Measurements from ENCODE around the gene EIF1AY. TPM values are rescaled to one million over a fixed set of nuclear protein-coding genes. Genes with fewer than 3 reads are reported as not detected.

EIF1AY gene
- total and polyA plus RNA-seq, 2 of the 4 experiments (the other 2 are of a cell fraction): not detected

GRCh38 chrY:20549289-20549688 is 26.3 kb upstream of the EIF1AY start:
- no peak overlapping the region for H3K9ac ChIP-seq (ENCODE audit: low read depth, low read length)
- H3K4me1 ChIP-seq (ENCODE audit: control insufficient read depth, insufficient read depth, low read length): no peaks in the 10 kb centered on the region
- no CpG with 5 or more reads among the region's 1 CpG for WGBS, 2 experiments (ENCODE audit: extremely low coverage in 2 of 2, insufficient read length in 1 of 2)
- H3K14ac ChIP-seq (replicated peaks; ENCODE audit: low read depth, low read length): no peak overlapping the region
- H3K27me3 ChIP-seq (ENCODE audit: control insufficient read depth, insufficient read depth, low read length): no peaks in the 10 kb centered on the region
- H3K9me1 ChIP-seq (ENCODE audit: insufficient read depth, low read length): no peaks in the 10 kb centered on the region
- CTCF ChIA-PET: no interaction called here
- H3K56ac ChIP-seq (ENCODE audit: extremely low read depth, insufficient read depth, low read length): no peak overlapping the region
- H2BK20ac ChIP-seq (ENCODE audit: low read depth, low read length): no peak overlapping the region
- H2AFZ ChIP-seq (replicated peaks; ENCODE audit: low read length, poor library complexity): no peak overlapping the region
- ATAC-seq (ENCODE audit: low read depth): no peak
- H2BK120ac ChIP-seq (ENCODE audit: low read depth, low read length): no peak overlapping the region
- no peak overlapping the region for H3K4ac ChIP-seq (ENCODE audit: low read depth, low read length)
- no peak overlapping the region for H4K5ac ChIP-seq (ENCODE audit: low read depth, low read length)
- intact Hi-C loops (cut with micrococcal nuclease): no loop called here
- no peak for DNase-seq
- H3K4me2 ChIP-seq (ENCODE audit: low read depth, low read length): no peak overlapping the region
- no peak overlapping the region for H4K8ac ChIP-seq (ENCODE audit: low read depth in 2 of 2, low read length in 2 of 2)
- dilution Hi-C loops (cut with HindIII; ENCODE audit: low sequenced_read_pairs, unreplicated experiment): no loop called here
- H4K20me1 ChIP-seq (ENCODE audit: insufficient read depth, low read length): no peaks in the 10 kb centered on the region
- H2AK5ac ChIP-seq (ENCODE audit: low read depth, low read length): no peak overlapping the region
- no peaks in the 10 kb centered on the region for H3K9me3 ChIP-seq (ENCODE audit: control insufficient read depth, insufficient read depth, low read length)
- no peak overlapping the region for H2BK5ac ChIP-seq (ENCODE audit: low read depth, low read length, poor library complexity, severe bottlenecking)
- no peak overlapping the region for H3K27ac ChIP-seq (ENCODE audit: insufficient read depth, low read length)
- no peaks in the 10 kb centered on the region for H3K79me1 ChIP-seq (ENCODE audit: low read depth in 1 of 2, low read length in 2 of 2)
- H3K36me3 ChIP-seq (ENCODE audit: control insufficient read depth, insufficient read depth, low read length): no peaks in the 10 kb centered on the region
- H2AK9ac ChIP-seq (replicated peaks; ENCODE audit: low read depth, low read length, poor library complexity): no peak overlapping the region
- BruUV-seq (replicated peaks): no TSS peak
- no peak overlapping the region for H3K4me3 ChIP-seq (ENCODE audit: insufficient read depth, low read depth, low read length)
- TF ChIP-seq MAFK (IDR thresholded peaks at IDR 0.05; ENCODE audit: low read depth, low read length): no peak
- no peak for TF ChIP-seq MAZ (IDR thresholded peaks at IDR 0.05; ENCODE audit: borderline replicate concordance, low read depth, low read length)
- TF ChIP-seq FOS (IDR thresholded peaks at IDR 0.05; ENCODE audit: low read depth, low read length): no peak
- TF ChIP-seq, protein P1, sequence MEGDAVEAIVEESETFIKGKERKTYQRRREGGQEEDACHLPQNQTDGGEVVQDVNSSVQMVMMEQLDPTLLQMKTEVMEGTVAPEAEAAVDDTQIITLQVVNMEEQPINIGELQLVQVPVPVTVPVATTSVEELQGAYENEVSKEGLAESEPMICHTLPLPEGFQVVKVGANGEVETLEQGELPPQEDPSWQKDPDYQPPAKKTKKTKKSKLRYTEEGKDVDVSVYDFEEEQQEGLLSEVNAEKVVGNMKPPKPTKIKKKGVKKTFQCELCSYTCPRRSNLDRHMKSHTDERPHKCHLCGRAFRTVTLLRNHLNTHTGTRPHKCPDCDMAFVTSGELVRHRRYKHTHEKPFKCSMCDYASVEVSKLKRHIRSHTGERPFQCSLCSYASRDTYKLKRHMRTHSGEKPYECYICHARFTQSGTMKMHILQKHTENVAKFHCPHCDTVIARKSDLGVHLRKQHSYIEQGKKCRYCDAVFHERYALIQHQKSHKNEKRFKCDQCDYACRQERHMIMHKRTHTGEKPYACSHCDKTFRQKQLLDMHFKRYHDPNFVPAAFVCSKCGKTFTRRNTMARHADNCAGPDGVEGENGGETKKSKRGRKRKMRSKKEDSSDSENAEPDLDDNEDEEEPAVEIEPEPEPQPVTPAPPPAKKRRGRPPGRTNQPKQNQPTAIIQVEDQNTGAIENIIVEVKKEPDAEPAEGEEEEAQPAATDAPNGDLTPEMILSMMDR (conservative IDR thresholded peaks at IDR 0.05; ENCODE audit: low read depth, low read length): no peak
- no peak for TF ChIP-seq RFX5 (IDR thresholded peaks at IDR 0.05; ENCODE audit: low read depth, low read length)
- TF ChIP-seq SMC3 (IDR thresholded peaks at IDR 0.05; ENCODE audit: low read depth, low read length): no peak
- no peak for TF ChIP-seq POLR2A (IDR thresholded peaks at IDR 0.05; ENCODE audit: low read depth, low read length)
- no peak for TF ChIP-seq RAD21 (IDR thresholded peaks at IDR 0.05; ENCODE audit: low read length)
- no peak for TF ChIP-seq RCOR1 (IDR thresholded peaks at IDR 0.05; ENCODE audit: insufficient replicate concordance, low read length)
- no peak for TF ChIP-seq USF2 (IDR thresholded peaks at IDR 0.05; ENCODE audit: low read depth, low read length)
- no peak for TF ChIP-seq NFE2L2 (IDR thresholded peaks at IDR 0.05; ENCODE audit: low read depth, low read length)
- TF ChIP-seq CEBPB (IDR thresholded peaks at IDR 0.05; ENCODE audit: low read depth, low read length): no peak
- no peak for TF ChIP-seq CHD1 (IDR thresholded peaks at IDR 0.05; ENCODE audit: low read depth, low read length)
- TF ChIP-seq ELK1 (IDR thresholded peaks at IDR 0.05; ENCODE audit: borderline replicate concordance, low read depth, low read length): no peak
- TF ChIP-seq BHLHE40 (IDR thresholded peaks at IDR 0.05; ENCODE audit: low read depth, low read length): no peak
- TF ChIP-seq MXI1 (IDR thresholded peaks at IDR 0.05; ENCODE audit: borderline replicate concordance, low read depth, low read length): no peak
- no peak overlapping the region for H4K91ac ChIP-seq (ENCODE audit: insufficient read depth, low read depth, low read length)
- H2BK15ac ChIP-seq (ENCODE audit: low read depth, low read length): no peak overlapping the region
- H3K18ac ChIP-seq (ENCODE audit: low read depth, low read length): no peak overlapping the region
- H3K23ac ChIP-seq (ENCODE audit: low read depth, low read length): no peak overlapping the region
- POLR2A ChIA-PET (ENCODE audit: unreplicated experiment): no interaction called here
- in situ Hi-C loops (cut with MboI; ENCODE audit: low sequenced_read_pairs): no loop called here

Measured in IMR-90 (cell line).